GM19035 (cell line): ENCODE data around the gene COA8.
"Not testable (repeated sequence)": the region's sequence is repeated elsewhere in the genome, so short reads cannot be mapped to it uniquely, and the experiment has no call there.

Experiments used
- ATAC-seq: cut with Tn5 transposase; IDR thresholded peaks from one replicate; pipeline ENCODE4 v1.9.1; 2021; ENCODE audit not compliant: unreplicated experiment

The COA8 gene

DNA sequence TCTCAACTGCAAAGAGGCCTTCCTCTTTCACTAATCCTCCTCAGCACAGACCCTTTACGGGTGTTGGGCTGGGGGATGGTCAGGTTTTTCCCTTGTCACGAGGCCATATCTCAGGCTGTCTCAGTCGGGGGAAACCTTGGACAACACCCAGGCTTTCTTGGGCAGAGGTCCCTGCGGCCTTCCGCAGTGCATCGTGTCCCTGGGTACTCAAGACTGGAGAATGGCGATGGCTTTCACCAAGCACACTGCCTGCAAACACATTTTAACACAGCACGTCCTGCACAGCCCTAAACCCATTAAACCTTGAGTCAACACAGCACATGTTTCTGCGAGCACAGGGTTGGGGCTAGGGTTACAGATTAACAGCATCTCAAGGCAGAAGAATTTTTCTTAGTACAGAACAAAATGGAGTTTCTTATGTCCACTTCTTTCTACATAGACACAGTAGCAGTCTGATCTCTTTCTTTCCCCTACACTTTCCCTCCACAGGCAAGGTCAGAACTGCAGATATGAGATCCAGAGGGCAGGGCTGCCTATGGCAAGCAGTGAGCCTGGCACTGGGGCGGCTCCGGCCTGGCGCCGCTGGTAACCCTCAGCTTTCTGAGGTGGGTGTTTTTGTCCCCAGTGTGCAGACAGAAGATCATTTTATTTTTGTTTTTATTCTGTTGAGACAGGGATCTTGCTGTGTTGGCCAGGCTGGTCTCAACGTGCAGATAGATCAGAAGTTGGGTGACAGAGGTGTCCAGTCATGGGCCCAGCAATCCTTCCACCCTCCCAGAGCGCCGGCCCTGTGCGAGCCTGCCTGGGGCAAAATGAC lies 37.1 kb upstream of the COA8 start:
- ATAC-seq: not testable (repeated sequence)

DNA sequence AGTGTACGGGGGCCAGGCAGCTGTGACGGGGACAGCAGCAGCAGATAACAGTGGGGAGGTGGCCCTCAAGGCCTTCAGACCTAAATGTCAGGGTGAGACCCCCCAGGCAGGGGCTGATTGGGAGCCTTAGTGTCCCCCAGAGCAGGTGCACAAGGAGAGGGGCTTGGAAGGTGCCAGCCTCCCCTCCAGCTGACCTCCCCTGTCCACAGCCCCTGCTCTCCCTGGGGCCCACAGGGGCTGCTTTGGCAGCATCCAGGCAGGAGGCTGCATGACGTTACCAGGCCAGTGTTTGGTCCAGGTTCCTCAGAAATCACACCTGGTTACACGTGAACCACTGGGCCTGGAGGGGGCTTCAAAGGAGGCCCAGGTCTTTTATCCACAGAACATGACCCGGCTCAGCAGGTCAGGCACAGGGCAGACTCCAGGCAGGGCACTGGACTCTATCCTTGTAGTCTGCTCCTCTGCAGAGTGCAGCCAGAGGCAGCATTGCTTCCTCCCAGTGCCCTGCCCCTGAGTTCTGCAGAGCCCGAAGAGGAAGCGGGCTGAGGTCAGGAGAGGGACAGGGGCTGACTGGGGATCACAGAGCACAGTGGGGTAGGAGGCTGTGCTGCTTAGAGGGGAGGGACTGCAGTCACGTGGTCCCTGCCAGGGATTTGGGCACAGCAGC lies 36.4 kb upstream of the COA8 start:
- no peak for ATAC-seq

DNA sequence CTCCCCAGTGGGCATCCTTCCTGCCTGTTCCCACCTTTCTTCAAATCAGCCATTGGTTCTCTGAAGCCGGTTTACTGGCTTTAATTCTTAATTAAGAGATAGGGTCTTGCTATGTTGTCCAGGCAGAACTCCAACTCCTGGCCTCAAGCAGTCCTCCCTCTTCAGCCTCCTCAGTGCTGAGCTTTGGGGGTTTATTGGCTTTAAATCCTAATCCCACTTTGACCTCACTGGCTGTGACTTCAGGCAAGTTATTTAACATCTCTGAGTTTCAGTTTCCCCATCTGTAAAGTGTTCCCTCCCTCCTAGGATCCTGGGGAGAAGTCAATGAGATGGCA lies 35.9 kb upstream of the COA8 start:
- no peak for ATAC-seq

DNA sequence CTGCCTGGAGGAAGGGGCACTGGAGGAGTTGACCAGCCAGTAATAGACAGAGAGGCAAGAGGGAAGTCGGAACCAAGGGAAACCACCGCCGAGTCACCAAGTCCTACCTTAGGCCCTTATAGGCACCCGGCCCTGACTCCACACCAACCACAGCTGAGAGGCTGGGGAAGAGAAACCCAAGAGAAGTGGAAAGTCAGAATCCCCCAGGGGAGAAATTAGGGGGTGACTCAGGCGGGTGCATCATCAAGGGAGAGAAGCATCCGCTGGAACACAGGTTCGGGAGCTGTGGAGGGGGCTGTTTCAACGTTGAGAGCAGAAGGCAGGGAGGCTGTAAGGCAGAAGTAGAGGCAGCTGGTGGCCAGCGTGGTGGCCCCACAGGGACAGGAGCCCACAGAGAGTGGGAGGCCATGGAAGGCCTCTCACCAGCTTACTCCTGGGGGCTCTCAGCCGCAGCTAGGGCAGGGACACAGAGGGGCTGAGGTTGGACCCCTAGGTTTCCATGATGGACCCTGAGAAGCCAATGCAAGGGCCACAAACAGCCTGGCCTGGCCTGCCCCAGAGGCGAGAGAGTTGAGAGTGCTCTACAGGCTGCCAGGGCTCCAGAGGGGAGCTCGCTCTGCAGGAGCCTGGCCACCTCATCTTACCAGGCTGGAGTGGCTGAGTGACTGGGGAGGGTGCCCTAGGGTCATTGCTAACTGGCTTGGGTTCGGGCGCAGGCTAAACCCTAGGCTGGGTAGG lies 35.2 kb upstream of the COA8 start:
- no peak for ATAC-seq

DNA sequence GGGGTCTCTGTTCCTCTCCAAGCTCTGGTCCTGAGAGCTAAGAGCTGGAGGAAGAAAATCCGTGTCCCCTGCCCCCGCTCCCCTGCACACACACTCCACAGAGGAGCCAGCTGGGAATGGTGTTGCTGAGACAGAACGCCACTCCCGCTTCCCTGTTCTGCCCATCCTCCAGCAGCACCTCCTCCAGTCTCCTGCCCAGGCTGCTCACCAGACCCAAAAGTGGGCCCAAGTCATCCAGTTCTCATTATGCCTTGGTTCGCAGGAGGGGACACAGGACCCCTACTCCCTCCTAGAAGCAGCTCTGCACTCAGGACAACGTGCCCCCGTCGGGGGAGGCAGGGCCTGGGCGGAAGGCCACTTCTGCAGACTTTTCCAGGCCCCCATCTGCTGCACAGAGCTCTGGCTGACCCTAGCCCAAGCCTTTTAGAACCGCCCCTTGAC lies 34.6 kb upstream of the COA8 start:
- ATAC-seq: no peak

DNA sequence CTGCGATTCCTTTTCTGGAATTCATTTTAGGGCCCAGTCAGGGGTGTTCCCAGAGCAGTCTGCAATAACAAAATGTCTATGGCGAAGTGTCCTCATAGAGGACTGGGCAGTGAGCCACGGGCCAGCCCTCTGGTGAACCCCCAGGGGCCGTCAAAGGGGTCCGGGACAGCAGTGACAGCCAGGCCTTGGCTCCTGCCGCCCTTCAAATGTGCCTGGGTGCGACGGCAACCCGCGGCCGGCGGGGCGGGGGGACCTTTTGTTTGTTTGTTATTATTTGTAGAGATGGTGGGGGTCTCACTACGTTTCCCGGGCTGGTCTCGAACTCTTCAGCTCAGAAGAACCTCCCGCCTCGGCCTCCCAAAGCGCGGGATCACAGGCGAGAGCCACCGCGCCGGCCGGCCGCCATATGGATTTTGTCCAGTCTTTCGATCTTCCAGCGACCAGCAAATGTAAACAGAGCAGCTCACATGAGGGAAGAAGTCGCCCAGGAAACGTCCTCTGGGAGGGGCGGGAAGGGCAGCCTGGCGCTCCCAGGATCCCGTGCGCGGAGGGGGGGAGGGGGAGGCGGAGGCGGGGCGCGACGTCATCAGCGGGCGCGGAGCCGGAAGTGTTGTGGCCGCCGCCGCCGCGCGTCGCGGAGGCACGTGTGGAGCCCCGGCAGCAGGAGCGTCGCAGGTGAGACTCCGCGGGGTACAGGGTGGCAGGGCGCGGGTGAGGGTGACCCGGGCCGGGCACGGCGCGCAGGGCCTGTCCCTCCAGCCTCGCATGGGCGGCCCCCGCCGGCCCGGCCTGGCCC lies 34.0 kb upstream of the COA8 start, which contains the start of gene TRMT61A:
TSS of gene TRMT61A (plus strand) at position 610 of the 796 bp plus-strand sequence. CDS start 783 bp downstream, outside the sequence.
- peak; percentile 46 for ATAC-seq

DNA sequence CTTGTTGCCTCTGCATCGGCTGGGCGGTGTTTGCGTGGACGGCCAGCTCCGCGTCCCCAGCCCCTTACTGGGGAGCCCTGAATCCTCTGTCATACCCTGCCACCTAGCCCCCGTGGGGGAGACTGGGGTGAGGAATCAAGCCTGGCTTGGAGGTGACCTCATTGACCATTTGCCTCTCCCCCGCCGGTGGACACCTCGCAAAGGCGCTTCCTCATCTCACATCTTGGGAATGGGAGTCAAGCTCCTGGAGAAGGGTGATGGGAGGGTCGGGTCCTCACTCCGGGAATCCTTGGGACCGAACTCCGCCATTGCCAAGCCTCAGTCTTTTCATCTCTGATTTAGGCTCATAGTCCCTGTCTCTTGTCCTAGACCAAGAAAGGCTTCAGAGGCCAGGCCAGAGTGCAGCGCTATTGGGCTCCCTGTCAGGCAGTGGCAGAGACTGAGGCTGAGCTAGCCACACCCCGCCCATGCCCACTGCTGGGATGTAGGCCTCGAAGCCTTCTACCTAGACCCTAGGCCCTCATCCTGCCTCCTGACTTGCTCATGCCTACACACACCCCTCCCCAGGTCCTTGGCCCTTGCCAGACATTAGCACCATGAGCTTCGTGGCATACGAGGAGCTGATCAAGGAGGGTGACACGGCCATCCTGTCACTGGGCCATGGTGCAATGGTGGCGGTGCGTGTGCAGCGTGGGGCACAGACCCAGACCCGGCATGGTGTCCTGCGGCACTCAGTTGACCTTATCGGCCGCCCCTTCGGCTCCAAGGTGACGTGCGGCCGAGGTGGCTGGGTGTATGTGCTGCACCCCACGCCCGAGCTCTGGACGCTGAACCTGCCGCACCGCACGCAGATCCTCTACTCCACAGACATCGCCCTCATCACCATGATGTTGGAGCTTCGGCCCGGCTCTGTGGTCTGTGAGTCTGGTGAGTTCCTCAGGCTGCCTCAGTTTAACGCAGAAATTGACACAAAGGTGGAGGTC lies 33.1 kb upstream of the COA8 start:
- peak; percentile 9 for ATAC-seq

DNA sequence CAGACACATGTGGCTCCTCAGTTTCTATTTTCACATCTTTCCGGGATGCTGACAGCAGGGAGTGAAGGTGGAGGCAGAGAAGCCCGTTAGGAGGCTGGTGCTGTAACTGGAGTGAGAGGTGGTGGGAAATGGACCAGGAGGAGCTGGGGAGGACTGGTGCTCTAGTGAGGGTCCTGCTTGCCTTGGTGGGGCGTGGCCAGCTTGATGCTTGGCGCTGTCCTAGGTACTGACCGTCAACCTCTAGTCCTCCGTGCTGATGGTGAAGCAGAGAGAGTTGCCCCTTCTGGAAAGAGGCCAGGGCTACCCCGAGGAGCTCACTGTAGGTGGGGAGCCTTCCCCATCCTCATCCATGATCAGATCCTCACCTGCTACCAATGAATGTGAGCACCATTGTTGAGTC lies 32.4 kb upstream of the COA8 start:
- ATAC-seq: no peak

DNA sequence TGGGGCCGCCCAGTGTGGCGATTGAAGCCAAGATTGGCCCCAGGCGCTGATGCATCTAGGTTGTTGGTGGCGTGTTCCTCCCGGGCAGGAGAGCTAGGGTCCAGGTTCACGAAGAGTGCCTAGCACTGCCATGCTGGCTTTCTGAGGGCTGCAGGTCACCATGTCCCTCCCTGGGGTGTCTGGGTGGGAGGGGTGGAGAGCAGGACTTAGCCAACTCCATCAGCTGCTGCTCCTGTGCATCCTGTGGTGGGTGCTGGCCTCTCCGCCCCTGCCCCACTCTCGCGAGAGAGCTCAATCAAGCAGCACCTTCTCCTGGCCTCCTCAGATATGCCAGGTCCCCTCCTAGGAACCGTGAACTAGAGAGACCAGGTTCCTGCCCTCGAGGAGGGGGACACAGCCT lies 31.9 kb upstream of the COA8 start:
- ATAC-seq: no peak

DNA sequence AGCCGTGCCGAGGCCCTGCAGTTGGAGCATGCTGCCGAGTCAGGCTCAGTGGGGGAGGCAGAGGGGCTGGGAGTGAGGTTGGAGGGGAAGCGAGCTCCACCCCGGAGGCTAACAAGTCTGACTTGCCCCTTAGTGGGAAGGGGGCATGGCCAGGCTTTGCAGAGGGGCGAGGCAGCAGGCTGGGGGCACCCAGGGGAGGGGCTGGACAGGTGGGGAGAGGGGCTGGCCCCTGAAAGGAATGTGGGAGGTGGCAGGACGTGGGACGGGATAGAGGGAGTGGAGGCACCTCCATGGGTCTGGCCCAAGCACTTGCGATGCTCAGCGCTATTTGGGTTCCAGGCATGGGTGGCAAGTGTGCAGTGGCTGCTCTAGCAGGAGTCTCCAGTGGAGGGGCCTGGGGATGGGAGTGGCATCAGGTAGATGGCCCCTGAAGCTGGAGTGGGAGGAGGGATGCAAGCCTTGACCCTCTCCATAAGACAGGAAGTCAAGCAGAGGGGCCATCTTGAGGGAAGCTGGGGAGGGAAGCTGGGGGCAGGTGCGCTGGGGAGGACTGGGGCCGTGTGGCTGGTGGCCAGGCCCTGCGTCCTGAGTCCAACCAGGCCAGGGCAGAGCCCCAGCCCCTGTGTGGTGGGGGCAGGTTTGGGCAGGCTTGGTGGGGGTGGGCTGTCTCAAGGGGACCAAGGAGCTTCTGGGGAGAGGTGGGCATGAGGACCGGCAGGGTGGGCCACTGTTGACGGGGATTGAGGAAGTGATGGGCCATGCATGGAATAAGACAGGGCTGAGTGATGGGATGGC lies 31.1 kb upstream of the COA8 start:
- ATAC-seq: no peak

DNA sequence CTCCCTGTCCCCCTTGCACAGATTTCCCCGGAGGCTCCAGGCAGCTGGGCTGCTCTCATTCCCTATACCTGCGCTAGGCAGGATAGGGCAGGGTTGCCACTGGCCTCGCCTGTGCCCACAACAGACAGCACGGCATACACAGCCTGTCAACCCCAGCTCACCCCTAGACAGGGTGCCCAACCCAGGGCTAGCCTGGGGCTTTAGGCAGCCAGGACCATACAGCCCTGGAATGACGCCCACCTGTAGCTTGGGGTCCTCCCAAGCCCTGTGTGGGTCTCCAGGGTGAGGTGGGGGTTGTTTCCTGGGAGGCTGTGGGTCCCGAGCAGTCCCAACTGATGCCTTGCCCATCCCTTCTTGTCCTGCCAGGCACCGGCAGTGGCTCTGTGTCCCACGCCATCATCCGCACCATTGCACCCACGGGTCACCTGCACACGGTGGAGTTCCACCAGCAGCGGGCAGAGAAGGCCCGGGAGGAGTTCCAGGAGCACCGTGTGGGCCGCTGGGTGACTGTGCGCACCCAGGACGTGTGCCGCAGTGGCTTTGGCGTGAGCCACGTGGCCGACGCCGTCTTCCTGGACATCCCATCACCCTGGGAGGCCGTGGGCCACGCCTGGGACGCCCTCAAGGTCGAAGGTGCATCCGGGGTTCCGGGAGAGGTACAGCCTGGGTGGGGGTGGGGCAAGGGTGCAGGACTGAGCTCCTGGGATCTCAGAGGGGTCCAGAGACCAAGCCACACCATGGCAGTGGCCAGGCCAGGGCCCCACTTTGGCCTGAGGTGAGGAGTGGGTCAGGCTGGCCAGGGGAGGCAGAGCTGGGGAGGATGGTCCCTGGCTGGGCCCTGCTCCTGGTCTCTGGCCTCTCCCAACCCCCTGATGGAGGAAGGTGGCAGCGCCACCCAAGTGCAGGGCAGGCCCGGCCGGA lies 30.3 kb upstream of the COA8 start:
- ATAC-seq: no peak

DNA sequence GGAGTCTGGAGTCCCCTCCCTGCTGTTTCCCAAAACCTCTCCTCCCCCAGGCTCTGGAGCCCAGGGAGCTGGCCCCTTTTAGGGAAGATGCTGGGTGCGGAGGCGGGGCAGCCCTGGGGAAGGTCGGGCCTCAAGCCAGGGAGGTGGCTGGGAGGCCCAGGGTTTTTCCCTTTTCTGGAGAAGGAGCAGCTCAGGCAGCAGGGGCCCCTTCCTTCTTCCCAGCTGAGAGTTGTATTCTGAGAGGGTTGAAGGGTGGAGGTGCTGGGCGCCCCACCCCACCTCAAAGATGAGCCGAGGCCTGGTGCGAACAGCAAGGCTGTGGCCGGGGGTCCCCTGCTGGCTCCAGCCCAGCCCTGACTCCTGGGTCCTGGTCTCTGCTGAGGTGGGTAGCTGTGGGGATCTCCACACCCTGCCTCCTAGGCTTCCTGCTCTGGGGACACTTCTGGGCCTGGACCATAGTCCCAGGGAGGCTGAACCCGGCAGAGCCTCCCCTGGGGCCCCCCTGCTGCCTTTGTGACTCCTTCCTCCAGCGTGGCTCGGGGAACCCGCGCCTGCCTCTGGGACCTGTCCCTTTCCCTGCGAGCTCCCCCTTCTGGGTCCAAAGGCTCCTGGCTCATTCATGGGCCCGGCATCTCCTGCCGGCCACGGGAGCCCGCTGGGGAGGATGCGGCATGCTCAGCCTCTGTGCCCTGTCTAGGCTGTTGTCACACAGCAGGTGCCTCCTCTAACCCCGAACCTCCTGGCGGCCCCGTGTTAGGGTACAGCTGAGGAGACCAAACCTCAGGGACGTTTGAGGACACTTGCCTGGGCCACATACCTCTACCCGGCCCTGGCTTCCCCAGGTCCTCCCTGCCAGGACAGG lies 29.4 kb upstream of the COA8 start:
- no peak for ATAC-seq

DNA sequence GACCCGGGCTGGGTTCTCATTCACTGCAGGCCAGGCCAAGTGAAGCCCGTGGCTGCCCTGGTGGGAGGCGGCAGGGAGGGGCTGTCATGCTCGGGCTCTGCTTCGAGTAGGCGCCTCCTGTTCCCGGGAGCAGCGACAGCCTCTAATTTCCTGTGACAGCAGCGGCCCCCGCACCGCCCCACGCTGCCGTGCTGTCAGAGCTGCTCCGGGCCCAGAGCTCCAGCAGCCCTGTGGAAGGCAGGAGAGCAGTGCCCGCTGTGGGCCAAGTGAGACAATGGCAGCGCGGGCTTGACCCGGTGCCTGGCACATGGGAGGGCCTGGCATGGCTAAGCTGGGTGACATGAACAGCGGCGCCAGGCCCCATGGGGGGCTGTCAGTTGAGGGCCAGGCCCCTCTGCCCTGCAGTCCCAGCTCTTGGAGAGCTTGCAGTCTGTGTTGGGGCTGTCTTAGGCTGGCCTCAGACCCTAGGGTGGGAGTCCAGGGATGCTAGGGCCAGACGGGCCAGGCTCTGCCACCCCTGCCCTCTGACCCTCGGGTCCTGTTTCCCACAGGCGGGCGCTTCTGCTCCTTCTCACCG lies 28.7 kb upstream of the COA8 start:
- no peak for ATAC-seq

DNA sequence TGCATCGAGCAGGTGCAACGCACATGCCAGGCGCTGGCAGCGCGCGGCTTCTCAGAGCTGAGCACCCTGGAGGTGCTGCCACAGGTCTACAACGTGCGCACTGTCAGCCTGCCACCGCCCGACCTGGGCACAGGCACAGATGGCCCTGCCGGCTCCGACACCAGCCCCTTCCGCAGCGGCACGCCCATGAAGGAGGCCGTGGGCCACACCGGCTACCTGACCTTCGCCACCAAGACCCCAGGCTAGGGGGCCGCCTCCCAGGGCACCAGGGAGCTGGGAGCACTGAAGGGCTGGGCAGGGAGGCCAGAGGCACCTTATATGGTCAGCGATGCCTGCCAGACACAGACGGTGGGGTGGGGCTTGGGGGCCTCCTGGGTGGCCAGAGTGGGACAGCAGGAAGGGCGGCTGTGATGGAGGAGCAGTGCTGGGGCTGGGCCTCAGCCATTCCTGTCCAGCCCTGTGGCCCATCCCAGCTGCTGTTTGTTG lies 28.1 kb upstream of the COA8 start:
- no peak for ATAC-seq

DNA sequence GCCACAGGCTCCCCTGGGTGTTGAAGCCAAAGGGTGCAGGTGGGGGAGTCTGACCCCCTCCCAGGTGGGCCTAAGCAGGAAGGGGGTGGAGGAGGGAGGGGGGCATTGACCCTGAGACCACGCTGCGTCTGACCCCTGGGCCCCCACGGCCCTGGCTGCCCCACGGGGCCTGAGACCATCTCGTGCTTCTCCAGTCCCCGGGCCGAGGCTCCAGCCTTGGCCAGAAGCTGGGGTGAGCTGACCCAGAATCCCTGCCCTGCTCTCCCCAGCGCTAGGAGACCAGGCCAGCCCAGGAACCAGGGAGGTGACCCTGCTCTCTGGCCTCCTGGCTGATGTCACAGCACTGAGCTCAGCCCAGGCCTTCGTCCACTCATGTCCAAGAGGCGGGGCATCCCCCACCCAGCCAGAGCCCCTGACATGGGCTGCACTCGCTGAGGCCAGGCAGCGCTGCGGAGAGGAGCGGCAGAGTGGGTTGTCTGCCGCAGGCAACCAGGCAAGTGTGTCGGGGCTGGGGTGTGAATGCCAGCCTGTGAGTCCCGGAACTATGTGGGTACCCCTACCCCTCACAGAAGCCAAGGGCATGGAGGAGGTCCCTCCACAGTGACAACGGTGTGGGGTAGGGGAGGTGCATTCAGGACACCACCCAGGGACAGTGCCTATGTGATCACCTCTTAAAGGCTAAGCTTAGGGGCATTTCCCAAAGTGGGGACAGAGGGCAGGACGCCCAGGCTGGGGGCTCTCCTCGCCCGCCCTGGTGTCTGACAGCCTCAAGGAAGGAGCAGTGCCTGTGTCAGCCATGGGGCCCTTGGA lies 27.5 kb upstream of the COA8 start:
- no peak for ATAC-seq
